Suppressor macrophage treated with lipopolysaccharide for 1 hour (primary cell): ENCODE data around the gene ALG6.

Source experiments
- DNase-seq, 3 donors: peaks; one replicate each; pipeline ENCODE4 v3.0.0-alpha.2; 2020 to 2022

ALG6 gene

GRCh38 chr1:63367215-63368103, at the start of gene ALG6:
Gene ALG6 (plus strand): TSS chr1:63367627. CDS start chr1:63370978, 3,351 bp downstream.
- peak; percentile 96 to 99 (median 98) for DNase-seq

DNA sequence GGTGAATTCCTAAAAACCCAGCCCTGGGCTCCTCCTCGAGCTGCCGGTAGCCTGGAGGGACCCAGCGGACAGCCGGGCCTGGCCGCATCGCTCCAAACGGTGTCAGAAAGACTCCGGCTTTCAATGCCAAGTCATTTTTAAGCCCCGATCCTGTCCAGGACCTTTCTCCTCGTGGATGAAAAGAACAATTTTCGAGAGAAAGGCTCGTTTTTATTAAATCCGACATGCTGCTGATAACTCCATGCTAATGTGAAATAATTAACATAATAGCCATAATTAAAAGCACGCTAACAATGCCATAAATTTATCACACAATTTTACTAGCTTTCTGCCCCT, 49.6 kb upstream of the ALG6 start:
- DNase-seq, result no peak

DNA sequence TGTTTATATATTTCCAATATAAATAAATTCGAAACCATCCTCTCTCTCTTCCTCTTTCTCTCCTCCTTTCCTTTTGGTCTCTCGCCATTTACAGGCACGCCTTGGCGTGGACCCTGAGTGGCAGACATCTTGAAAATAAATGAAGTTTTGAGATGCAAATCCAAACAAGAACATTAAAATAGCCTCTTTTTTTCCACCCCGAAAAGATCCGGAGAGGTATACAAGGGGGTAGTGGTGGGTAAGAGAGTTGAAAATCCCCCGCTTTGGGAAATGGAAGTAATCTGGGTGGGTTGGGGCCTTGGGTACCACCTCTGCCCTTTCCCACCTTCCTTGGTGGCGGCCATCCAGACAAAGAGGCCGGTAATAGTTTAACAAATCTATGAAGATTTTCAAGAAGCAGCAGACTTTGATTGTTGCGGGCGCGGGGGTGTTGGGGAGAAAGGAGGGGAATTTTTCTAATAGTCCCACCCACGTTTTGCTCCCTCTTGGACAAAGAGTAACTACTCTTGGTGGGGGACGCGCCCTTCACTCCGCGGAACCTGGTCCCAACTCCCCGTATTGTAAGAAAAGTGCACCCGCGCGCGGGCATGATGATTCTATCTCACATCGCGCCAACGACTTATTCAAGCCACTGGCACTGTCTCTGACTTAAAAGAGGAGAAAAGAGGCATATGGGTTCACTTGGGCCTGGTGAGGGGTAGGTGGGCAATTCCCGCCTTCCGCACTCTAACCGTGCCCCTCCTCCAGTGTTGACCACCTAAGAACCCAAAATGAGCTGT, 49.0 kb upstream of the ALG6 start:
- DNase-seq, result peak in 2 of 3 donors; percentile 32 to 44

DNA sequence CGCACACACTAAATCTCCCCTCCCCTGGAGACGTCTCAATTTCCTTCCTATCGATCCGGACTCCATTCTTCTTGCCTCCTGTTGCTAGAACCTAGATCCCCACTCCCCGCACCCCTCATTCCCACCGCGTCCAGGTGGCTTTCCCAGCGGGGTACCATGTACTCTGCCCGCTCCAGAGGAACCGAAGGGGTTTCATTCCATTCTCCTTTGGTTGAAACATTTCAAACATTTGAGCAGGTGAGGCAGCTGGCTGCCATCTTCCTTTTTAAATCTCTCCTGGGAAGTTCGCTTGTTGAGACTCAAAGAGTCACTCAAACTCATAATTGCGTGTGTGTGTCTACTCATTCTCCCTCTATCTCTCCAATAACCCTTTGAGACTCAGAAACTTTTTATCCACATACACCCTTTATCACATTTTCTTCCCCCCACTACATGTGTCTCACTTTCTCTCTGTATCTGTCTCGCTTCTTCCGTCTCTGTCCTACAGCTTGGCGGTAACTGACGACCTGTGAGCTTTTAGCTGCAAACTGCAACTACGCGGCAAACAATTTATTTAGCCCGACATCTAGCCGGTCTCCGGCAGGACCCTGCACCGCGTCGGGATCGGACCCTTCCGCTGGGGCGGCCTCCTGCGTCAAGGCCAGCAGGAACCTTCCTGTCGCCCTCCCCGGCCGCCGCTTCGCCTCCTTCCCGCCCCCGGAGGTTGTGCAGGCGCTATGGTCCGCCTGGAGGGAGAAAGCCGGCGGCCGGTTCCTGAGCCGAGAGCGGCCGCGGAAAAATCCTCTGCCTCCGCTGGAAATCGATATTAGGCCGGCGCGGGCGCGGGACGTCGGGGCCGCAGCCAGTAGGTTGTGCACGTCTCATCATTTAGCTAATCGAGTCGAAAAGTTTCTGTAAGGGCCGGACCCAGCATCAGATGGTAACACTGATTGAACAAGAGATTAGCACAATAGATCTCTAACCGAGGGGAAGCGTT, 48.1 kb upstream of the ALG6 start:
- peak in 2 of 3 donors; percentile 29 to 43 for DNase-seq

- DNase-seq, result peak; percentile 49 to 75 (median 62)
These were observed 47.3 kb upstream of the ALG6 start for GRCh38 chr1:63320022-63320721.

- DNase-seq, result peak in 1 of 3 donors; percentile 13
These were observed 46.2 kb upstream of the ALG6 start for GRCh38 chr1:63321066-63321784.

GRCh38 chr1:63321785-63322113, 45.7 kb upstream of the ALG6 start:
- peak in 1 of 3 donors; percentile 44 for DNase-seq

DNA sequence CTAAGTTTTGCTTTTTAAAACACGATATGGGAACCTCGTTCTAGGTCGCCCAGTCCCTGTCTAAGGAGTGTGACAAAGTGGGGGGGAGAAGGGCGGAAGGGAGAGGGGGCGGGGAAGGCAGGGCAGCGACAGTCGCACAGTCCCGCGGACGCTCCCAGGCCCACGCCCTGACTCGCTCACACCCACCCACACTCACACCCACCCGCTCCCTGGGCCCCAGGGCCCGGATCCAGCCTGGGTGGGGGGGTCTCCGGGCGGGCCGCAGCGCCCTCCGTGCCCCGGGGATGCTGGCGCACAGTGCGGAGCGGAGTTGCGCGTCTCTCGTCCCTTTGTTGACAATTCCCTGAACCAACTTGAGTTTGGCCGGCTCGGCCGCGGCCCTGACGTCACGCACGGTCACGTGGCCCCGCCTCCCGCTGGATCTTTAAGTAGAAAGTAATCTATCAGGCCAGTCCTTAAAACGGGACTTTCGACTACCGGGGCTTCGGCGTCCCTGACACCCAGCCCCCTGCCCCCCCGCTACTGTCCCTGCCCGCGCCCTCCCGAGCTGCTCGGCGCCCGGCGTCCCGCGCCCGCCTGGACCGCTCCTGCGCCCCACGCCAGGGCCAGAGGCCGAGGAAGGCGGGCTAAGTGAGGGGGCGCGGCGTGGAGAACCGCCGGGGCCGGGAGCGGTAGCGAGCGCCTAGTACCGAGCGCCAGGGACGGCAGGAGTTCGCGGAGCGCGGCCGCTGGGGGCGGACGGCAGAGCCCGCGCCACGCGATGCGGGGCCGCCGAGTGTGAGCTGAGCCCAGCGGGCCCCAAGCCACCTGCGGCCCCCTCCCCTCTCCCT, 45.1 kb upstream of the ALG6 start, which contains the start of gene FOXD3:
Gene FOXD3 (plus strand): TSS at position 454 of the 830 bp plus-strand sequence. CDS start 492 bp downstream, outside the sequence.
- peak; percentile 73 to 83 (median 77) for DNase-seq

DNA sequence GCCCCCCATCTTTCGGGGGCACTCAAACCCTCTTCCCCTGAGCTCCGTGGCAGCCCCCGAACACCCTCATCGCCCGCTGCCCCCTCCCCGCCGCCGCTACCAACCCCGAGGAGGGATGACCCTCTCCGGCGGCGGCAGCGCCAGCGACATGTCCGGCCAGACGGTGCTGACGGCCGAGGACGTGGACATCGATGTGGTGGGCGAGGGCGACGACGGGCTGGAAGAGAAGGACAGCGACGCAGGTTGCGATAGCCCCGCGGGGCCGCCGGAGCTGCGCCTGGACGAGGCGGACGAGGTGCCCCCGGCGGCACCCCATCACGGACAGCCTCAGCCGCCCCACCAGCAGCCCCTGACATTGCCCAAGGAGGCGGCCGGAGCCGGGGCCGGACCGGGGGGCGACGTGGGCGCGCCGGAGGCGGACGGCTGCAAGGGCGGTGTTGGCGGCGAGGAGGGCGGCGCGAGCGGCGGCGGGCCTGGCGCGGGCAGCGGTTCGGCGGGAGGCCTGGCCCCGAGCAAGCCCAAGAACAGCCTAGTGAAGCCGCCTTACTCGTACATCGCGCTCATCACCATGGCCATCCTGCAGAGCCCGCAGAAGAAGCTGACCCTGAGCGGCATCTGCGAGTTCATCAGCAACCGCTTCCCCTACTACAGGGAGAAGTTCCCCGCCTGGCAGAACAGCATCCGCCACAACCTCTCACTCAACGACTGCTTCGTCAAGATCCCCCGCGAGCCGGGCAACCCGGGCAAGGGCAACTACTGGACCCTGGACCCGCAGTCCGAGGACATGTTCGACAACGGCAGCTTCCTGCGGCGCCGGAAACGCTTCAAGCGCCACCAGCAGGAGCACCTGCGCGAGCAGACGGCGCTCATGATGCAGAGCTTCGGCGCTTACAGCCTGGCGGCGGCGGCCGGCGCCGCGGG, 44.2 kb upstream of the ALG6 start:
- DNase-seq, result peak; percentile 42 to 52 (median 52)

DNA sequence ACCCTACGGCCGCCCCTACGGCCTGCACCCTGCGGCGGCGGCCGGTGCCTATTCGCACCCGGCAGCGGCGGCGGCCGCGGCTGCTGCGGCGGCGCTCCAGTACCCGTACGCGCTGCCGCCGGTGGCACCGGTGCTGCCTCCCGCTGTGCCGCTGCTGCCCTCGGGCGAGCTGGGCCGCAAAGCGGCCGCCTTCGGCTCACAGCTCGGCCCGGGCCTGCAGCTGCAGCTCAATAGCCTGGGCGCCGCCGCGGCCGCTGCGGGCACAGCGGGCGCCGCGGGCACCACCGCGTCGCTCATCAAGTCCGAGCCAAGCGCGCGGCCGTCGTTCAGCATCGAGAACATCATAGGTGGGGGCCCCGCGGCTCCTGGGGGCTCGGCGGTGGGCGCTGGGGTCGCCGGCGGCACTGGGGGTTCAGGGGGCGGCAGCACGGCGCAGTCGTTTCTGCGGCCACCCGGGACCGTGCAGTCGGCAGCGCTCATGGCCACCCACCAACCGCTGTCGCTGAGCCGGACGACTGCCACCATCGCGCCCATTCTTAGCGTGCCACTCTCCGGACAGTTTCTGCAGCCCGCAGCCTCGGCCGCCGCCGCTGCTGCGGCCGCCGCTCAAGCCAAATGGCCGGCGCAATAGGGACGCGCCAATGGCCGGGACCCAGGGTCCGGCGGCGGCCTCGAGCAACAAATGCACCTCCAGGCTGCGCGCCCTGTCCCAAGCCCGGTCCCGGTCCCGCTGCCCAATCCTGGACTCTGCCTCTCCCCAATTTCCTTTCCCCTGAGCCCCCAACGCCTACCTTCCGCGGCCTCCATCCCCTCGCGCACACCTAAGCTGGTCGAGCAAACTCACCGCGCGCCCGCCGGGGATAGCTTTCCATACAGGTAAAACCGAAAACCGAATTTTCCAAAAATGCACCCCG, 43.3 kb upstream of the ALG6 start:
- DNase-seq, result peak in 2 of 3 donors; percentile 18 to 56

- DNase-seq, result no peak
These were observed 42.7 kb upstream of the ALG6 start for GRCh38 chr1:63324779-63325119.

DNA sequence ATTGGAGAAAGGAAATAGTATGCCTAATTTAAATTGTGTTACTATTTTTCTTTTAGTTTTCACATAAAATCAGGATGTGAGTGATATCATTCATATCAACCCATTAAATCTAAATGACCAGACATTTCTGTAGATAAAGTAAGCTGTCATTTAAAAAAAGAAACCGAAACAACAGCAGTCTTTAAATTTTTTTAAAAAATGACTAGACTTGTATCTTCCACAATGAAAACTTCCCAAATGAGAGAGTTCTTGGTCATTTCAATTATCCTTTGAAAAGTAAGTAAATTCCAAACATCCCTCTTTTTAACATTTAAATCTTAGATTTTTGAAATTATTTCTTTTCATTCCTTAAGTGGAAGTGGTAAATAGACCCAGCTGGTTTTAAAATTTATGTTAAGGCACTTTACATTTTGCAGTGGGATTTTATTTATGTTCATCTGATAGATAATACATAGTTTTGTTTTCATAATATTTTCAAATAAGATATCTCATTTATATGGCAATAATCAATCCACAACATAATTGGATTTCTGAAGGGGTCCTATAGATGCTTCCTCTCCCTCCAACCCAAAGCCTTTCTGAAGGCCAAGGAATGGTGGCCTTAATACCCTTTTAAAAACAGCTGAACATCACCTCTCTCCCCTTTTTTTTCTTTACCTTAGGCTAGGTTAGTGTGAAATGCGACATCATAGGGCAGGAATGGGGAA, 42.0 kb upstream of the ALG6 start:
- peak in 1 of 3 donors; percentile 18 for DNase-seq

GRCh38 chr1:63326106-63326472, 41.3 kb upstream of the ALG6 start:
- DNase-seq, result no peak

DNA sequence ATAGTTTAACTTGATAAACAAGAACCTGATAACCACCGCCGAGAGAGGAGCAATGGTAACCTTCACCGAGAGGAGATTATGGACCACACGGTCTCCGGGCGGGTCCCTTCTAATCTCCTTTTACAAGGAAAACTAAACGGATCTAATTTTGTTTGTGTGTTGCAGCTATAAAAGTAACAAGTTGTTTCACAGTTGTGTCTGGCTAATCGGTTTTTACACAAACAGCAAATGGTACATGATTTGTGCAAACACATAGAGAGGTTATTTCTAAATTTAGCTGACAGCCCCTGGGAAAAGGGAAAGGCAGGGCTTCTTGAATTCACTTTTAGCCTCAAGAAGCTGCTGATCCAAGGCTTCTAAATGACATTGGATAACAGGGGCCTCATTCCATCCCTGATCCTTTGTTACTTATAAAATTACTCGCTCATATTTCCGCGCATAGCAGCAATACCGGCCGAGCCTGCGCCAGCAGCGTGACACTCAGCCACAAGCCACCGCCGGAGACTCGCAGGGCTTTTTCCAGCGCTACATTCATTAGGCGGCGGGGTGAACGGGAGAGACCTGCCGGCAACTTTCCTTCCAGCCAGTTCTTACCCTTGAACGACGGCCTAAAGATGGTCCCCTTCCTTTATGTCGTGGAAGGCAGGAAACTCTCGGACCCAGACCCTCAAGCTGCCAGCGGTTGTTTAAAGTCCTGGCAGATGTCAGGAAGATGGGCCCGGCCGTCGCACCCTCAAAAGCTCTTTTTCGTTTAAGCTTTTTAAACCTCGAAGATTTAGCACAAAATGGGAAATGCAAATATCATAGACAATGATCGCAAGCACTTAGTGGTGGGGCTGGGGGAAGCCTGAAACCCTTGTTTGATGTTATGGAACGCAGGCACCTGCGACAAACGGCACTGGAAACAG, 40.7 kb upstream of the ALG6 start:
- peak in 1 of 3 donors; percentile 18 for DNase-seq

DNA sequence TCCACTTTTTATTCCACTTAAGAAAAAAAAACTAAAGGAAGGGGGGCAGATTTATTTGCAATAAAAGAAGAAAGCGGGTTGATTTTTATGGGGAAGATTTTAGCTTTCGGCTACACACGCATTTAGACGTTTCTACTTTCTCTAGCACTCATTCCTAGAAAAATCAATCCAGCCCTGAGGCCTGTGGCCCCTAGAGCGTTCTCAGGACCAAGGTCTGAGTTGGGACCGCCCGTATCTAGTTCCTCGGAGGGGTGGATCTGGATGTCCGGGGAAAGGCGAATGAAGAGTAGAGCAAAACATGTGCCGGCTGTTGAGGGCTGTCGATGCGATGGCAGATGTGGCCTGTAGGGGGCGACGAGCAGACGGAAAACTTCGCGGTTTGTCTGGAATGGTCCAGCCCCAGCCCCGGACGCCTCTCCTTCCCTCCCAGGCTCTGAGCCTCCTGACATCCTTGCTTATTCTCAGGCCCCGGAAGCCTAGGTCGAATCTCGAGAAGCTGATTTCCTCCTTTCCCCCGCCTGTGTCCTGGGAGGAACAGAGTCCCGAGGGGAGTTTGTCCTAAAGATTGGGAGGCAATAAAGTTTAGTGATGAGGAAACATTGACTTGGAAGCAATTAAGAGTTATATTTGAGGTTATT, 39.9 kb upstream of the ALG6 start:
- peak; percentile 76 to 85 (median 84) for DNase-seq

- no peak for DNase-seq
These were observed 39.3 kb upstream of the ALG6 start for GRCh38 chr1:63328122-63328521.
